Measurements from ENCODE around the gene ANKFN1.

GRCh38 chr17:56314026-56314425 lies 160.8 kb downstream of the ANKFN1 start:
- no peak for TF ChIP-seq CTCF (IDR thresholded peaks at IDR 0.05)
- no peak for TF ChIP-seq POLR2A (IDR thresholded peaks at IDR 0.05)
